ENCODE measurements around the gene OR10V1. TPM values are rescaled to one million over a fixed set of nuclear protein-coding genes. Genes with fewer than 3 reads are reported as not detected.

Gene OR10V1
- total and polyA plus RNA-seq, 4 donors: not detected

DNA sequence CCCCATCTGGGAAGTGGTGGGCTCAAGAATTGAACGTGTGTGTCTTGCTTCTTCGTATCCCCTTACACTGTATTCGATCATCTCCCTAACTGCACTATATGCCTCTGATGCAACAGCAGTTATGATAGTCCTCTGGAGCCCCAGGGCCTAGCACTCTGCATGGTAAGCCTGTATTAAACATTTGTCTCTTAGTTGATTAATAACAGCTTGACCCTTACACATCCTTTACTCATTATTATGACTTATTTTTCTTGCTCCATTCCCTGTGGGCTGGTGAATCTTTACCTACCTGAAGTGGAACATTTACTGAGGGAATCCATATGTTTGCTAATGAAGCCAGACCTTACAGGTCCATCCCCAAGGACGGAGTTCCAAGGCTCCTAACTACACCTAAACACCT lies 47.1 kb upstream of the OR10V1 start (continued):
- TF ChIP-seq, protein P1, sequence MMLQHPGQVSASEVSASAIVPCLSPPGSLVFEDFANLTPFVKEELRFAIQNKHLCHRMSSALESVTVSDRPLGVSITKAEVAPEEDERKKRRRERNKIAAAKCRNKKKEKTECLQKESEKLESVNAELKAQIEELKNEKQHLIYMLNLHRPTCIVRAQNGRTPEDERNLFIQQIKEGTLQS (IDR thresholded peaks at IDR 0.05): no peak
- TF ChIP-seq ZBTB33 (IDR thresholded peaks at IDR 0.05) (no peak), JUND (IDR thresholded peaks at IDR 0.05) (no peak), GABPA (IDR thresholded peaks at IDR 0.05 in 1 of 2, conservative IDR thresholded peaks at IDR 0.05 in 1 of 2) (no peak), RAD21 (IDR thresholded peaks at IDR 0.05) (no peak), MAX (IDR thresholded peaks at IDR 0.05) (no peak)

DNA sequence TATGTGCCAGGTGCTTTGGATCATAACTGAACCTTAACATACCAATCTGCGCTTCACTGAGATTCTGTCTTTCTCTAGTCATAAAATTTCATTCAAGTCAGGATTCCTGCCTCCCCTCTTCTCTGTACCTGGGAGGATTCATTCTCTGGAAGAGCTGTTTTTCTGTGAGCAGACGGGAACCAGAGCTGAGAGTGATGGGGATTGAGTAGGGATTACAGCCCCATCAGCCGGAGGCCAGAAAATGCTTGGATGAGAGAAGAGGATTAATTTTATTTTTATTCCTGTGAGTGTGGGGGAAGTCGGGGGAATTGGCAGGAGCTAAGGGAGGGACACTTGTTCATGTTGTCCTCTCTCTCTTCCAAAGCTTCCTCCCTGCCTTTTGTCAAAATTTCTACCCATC lies 46.3 kb upstream of the OR10V1 start:
- peaks cover 0 to 3% (median 0%) of the 10 kb centered on the region in 4 donors for H3K36me3 ChIP-seq (ENCODE audit: control insufficient read depth in 4 of 4, insufficient read depth in 3 of 4, low read depth in 1 of 4, low read length in 3 of 4)
- no peak overlapping the region for H3K4me3 ChIP-seq (ENCODE audit: low read depth in 1 of 3, low read length in 3 of 3)
- H3K4me1 ChIP-seq (ENCODE audit: control insufficient read depth in 4 of 4, insufficient read depth in 4 of 4, low read length in 3 of 4): peaks cover 0 to 12% (median 2%) of the 10 kb centered on the region in 4 donors
- no peaks in the 10 kb centered on the region for H3K9me3 ChIP-seq (ENCODE audit: control insufficient read depth in 4 of 4, low read length in 3 of 4)
- TF ChIP-seq RAD21 (IDR thresholded peaks at IDR 0.05) (no peak), JUND (IDR thresholded peaks at IDR 0.05) (no peak)
- no peak overlapping the region for H3K9ac ChIP-seq (ENCODE audit: low read depth in 1 of 2, low read length in 2 of 2)
- WGBS: 87% methylated on average over 4 of the region's 4 CpGs
- H3K27ac ChIP-seq (ENCODE audit: low read depth in 1 of 2, low read length in 2 of 2): no peak overlapping the region
- H3K27me3 ChIP-seq (ENCODE audit: control insufficient read depth in 4 of 4, insufficient read depth in 4 of 4, low read length in 3 of 4): no peaks in the 10 kb centered on the region
- no peak for DNase-seq (ENCODE audit: low spot score)

- H3K9ac ChIP-seq (ENCODE audit: low read depth in 1 of 2, low read length in 2 of 2): no peak overlapping the region
- peaks cover 0 to 3% (median 0%) of the 10 kb centered on the region in 4 donors for H3K36me3 ChIP-seq (ENCODE audit: control insufficient read depth in 4 of 4, insufficient read depth in 3 of 4, low read depth in 1 of 4, low read length in 3 of 4)
- 93% methylated on average over 4 of the region's 4 CpGs for WGBS
- no peaks in the 10 kb centered on the region for H3K9me3 ChIP-seq (ENCODE audit: control insufficient read depth in 4 of 4, low read length in 3 of 4)
- H3K27ac ChIP-seq (ENCODE audit: low read depth in 1 of 2, low read length in 2 of 2): no peak overlapping the region
- peaks cover 0 to 20% (median 10%) of the 10 kb centered on the region in 4 donors for H3K4me1 ChIP-seq (ENCODE audit: control insufficient read depth in 4 of 4, insufficient read depth in 4 of 4, low read length in 3 of 4)
- DNase-seq (ENCODE audit: low spot score): no peak
- no peak overlapping the region for H3K4me3 ChIP-seq (ENCODE audit: low read depth in 1 of 3, low read length in 3 of 3)
- TF ChIP-seq FOXA1 (IDR thresholded peaks at IDR 0.05) (no peak), MAX (IDR thresholded peaks at IDR 0.05) (no peak), EGR1 (IDR thresholded peaks at IDR 0.05; ENCODE audit: low read depth in 2 of 2) (no peak), YY1 (IDR thresholded peaks at IDR 0.05) (no peak), RXRA (IDR thresholded peaks at IDR 0.05) (no peak), REST (IDR thresholded peaks at IDR 0.05) (no peak), HNF4A (conservative IDR thresholded peaks at IDR 0.05) (no peak), RAD21 (IDR thresholded peaks at IDR 0.05) (no peak), TAF1 (conservative IDR thresholded peaks at IDR 0.05) (no peak), JUND (IDR thresholded peaks at IDR 0.05) (no peak), NR2F2 (IDR thresholded peaks at IDR 0.05) (no peak), HNF4G (IDR thresholded peaks at IDR 0.05) (no peak), ZBTB33 (IDR thresholded peaks at IDR 0.05) (no peak), SP1 (IDR thresholded peaks at IDR 0.05) (no peak), GABPA (IDR thresholded peaks at IDR 0.05 in 1 of 2, conservative IDR thresholded peaks at IDR 0.05 in 1 of 2) (no peak), FOXA2 (IDR thresholded peaks at IDR 0.05) (no peak), CTCF (IDR thresholded peaks at IDR 0.05; ENCODE audit: low read depth, low read length, missing input control) (no peak)
- no peaks in the 10 kb centered on the region for H3K27me3 ChIP-seq (ENCODE audit: control insufficient read depth in 4 of 4, insufficient read depth in 4 of 4, low read length in 3 of 4)
These were observed 44.9 kb upstream of the OR10V1 start for GRCh38 chr11:59758401-59759037.
